NAMALWA (cell line): ENCODE results near the gene PLEKHA6.

Source experiments
- DNase-seq: peaks from one replicate; pipeline ENCODE4 v3.0.0-alpha.2; 2015; ENCODE audit warnings: low spot score

PLEKHA6 gene

DNA sequence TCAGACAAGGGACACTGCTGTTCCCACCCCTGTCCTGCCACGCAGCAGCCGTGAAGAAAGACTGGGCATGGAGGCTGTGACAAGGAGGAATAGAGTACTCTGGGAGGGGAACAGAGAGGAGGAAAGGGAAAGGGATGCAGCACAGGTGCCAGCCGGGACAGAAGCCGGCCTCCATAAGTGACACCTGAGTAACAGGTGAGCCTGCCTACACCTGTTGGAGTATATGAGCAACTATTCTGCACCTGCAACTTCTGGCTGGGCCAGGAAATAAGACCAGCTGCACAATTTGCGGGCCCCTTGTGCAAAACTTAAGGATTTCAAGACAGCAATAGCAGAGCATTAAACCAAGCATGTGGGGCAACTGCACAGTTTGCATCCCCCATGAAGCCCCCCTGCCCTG is 73.4 kb downstream of the PLEKHA6 start:
- DNase-seq = no peak

DNA sequence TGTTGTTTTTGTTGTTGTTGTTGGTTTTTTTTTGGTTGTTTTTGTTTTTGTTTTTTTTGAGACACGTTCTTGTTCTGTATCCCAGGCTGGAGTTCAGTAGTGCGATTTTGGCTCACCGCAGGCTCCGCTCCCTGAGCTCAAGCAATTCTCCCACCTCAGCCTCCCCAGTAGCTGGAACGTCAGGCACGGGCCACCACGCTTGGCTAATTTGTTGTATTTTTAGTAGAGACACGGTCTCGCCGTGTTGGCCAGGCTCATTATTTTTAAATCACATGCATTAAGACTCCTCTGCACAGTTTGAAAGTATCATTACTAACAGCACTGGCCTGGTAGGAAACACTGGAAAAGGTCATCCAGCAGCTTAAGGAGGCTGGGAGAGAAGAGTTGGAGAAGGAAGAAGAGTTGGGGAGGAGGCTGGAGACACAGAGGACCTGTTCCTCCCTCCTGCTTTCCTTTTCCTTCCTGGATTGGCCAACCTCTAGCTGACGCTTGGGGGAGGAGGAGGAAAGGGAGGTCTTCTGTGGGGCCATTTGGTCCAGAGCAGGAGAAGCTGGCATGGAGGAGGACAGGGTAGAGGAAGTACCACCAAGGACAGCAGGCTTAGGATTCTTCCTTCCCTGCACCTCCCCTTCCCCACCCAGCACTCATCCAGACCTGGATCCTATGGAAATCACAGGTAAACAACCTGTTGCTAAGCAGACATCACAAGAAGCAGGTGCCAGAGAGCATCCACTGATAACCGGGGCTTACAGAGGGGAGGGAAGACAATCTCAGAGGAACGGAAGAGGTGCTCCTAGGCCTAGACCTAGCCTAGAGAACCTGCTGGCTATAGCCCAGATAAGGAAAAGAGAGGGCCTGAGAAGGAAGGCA is 74.1 kb downstream of the PLEKHA6 start:
- no peak for DNase-seq

DNA sequence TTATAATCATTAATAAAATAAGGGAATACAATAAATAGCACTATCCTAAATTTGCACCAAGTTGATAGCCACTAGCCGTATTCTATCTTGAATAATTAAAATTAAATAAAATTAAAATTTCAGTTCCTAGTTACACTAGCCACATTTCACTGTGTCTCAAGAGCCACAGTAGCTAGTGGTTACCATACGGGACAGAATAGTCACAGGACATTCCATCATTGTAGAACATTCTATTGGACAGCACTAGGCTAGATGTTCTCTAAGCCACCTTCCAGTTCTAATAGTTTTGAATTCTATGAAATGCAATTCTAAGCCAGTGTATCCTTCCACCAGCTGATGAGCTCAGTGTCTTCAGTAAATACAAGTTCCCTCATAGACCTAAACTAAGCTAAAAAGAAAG is 74.8 kb downstream of the PLEKHA6 start:
- no peak for DNase-seq

DNA sequence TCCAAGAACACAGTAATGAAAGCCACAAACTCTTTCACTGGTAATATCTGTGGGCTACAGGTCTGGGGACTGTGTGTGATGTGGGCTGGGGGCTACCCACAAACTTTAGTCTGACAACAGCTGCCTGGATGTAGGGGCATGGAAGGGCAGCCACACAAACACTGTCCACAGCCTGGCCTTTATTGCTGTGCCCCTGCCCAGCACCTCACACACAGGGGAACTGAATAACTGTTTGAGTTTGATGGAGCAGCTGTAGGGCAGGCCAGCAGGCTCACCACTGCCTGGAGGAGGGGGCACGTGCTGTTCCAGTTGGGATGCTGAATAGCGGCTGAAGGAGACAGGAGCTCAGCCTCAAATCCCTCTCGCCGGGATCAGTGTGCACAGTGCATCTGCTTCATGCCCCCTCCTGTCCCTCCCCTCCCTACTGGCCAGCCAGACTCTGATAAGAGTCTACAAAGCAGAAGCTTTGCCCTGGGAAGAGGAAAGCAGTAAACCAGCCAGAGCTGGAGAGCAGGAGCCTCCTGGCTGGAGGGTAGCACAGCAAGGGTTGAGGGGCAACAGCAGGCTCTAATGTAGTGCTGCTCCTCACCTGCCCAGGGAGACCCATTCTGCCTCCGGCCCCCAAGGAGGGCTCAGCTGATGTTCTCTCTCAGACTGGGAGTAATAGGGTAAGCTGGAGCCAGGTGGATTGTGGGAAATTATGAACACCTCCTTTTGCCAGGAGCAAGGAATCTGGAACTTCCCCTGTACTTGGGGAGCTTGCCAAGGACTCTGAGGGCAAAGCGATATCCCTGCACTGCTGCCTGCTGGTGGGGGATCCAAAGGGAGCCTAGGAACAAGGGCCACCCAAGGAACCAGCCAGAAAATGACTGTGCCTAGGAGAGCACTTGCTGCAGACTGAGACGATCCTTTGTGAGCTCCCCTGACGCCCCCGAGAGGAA is 75.7 kb downstream of the PLEKHA6 start:
- DNase-seq = no peak

DNA sequence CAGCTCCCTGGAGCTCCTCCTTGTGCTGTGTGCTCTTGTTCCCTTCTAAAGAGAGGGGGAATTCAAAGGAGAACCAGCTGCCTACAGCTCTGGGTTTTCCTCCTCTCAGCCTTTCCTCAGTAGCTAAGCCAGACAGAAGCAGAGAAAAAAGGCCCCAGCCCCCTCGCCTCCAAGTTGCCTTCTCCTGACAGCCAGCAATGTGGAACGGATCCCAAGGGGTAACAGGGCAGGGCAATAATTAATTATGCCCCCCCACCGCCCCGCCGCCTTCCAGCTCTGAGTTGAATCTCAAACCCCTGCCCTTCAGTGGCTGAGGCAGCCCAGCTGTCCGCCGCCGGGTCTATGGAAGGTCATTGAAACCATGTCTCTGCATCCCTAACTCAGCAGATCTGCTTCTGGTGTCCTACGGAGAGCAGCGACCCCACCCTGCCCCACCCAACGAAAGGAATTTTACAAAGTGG is 76.9 kb downstream of the PLEKHA6 start:
- no peak for DNase-seq

DNA sequence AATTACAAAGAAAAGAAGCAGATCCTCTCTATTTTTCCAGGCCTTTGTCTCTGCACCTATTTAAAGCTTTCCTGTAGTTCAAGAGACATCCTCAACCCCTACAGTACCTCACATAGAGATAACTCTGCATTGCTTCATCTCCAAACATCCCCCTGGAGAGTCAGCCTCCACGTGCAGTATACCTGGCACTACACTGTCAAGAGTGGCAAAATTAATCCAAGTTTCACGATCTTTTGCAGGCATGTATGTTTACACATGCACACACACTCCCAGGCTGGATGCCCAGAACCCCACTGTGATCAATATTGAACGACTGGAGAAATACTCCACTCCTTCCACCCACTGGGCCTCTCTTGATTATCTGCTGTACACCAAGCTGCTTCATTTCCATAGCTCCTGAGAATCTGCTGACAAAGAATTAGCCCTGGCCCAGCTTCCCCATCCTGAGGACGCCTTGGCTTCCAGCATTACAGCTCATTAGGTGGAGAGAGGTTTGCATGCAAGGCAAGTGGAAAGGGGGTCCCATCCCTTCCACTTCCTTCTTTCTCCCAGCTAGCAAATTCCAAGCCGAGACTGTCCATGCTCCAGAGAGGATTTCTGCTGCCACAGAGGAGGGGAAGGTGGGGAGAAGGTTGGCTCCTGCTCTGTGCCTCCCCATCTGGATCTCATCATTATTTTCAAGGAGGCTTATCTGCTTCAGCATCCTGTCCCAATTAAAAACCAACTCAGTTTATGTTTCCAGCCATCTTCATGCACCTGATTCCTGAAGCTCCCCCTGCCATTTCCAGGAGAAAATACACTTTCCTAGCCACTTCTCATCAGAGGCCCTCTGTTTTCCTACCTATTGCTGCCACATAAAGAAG is 79.4 kb downstream of the PLEKHA6 start:
- no peak for DNase-seq

DNA sequence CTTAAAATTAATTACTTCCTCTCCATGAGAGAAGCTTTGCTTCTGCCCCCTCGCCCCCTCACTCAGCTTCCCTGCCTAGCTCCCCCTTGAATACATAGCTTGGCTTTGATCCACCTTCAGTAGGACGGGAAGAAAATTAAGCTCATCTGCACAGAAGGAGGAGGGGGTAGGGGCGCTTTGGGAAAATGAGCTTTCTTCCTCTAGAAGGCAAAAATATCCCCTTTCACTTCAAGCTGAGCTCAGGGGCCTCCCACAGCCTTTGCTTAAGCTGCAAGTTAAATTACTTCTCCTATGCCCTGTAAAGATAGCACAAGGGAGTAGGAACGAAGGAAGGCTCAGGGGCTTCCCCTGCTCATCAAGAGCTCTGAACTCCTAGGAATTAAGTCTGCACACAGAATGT is 80.8 kb downstream of the PLEKHA6 start:
- DNase-seq = no peak

DNA sequence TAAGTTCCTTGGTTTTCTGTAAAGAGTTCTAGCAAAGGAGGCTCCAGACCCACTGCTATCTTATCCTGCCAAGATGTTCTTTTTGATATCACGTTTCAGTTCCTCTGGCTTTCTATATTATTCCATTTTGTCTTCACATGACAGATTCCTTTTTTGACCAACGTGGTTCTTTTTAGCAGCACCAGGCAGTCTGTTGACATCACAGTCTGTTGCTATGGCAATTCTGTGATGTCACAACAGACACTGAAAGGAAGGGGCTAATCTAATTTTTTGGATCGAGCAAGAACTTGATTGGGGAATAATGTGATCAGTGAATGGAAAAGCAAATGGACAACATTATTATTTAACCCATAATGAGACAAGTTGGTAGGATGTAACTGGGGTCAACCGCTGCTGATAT is 81.5 kb downstream of the PLEKHA6 start:
- peak; percentile 13 for DNase-seq

DNA sequence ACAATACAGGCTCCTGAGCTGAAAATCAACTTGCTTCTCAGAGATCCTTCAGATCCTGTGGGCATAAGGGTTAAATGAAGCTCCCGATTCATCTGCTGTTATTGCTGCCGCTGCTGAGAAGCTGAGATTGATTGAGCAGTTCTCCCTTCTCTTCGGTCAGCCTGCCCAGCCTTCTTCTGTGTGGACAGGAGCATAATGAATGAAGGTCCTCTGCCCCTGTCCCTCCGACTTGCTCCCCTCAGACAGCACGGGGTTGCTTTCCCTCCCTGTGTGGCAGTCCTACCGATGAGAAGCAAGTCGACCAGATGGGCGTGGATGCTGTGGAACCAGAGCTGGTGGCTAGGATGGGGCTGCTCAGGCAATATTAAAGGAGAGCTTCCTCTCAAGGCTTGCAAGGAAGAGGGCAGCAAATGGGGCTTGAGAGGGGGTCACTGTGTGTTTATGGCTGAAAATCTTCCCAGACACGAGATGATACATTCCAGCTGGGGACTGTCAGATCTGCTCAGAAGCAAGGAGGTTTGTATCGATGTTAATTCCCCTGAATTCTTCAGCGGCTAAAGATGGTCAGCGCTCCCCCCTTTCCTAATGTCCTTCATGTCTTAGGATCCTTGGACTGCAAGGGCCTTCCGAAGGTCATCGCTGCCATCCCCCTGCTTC is 82.0 kb downstream of the PLEKHA6 start:
- no peak for DNase-seq

DNA sequence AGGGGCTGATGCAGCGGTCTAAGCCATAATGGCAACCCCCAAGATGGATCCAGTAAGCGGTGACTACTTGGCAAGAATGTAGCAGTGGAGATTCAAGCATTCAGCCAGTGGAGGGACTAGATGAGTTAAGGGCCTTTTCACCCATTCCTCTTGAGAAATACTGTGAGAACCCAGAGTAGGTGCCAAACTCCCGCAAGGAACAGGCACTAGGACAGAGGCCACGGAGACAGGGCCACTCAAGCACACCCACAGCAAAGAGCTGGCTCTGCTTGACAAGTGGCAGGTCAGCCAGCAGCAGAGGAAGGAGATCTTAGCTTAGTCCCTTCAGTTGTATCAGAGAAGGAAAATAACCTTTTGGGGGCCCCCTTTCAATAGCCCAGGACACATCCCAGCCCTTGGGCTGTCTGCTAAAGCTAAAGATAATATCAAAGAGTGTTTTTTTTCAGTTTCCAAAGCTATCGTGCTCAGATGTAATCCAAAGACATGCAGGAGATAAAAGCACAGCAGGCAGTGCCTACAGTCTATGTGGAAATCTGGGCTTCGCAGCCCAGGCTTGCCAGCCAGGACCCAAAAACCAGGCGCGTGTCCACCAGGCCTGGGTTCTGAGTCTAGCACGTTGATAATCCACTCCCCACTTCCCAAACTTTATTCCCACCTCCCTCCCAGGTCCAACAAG is 83.9 kb downstream of the PLEKHA6 start:
- DNase-seq = no peak

DNA sequence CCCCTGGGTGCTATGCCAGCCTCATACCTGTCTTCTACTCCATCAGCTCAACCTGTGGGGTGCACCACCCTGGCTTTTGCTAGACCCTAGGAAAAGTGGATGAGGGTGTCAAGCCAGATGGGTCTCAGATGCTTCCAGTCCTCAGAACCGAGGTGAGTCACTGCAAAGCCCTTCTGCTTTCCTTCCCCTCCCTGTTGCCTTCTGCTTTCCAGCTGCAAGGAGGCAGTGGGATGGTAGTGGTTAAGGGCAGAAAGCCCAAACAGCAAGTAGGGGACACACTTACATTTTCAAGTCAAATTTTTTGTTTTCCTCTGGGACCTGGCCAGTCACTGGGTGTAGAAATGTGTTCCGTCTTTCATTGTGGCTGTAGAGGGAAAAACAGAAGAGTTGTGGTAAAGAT is 85.3 kb downstream of the PLEKHA6 start:
- no peak for DNase-seq

DNA sequence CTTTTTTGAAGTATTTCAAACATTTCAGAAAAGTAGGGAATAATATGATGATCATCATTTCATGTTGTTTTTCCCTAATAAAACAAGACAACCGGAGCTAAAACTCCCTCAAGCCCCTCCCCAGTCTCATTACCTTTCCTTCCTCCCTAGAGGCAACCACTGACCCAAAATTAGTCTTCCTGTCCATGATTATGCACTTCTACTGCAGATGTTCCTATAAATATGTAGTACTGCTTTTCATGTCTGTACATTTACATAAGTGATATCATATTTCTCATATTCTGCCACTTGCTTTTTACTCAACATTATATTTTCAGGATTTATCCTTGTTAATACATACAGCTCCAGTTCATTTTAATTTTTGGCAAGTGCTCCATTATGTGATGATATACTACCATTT is 87.2 kb downstream of the PLEKHA6 start:
- peak; percentile 7 for DNase-seq

DNA sequence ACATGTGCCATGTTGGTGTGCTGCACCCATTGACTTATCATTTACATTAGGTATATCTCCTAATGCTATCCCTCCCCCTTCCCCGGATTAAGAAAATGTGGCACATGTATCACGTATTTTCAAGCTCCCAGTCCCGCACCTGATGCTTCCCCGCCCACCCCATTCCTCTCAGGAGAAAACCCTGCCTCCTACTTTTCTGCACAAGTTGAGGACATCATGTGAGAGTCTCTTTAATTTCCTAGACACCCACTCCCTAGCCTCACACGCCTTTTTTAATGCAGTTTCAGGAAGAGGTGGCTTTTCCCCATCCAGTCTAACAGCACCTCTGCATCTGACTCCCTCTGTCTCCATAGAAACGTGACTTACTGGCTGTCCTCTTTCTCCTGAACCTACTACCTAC is 87.8 kb downstream of the PLEKHA6 start:
- no peak for DNase-seq

DNA sequence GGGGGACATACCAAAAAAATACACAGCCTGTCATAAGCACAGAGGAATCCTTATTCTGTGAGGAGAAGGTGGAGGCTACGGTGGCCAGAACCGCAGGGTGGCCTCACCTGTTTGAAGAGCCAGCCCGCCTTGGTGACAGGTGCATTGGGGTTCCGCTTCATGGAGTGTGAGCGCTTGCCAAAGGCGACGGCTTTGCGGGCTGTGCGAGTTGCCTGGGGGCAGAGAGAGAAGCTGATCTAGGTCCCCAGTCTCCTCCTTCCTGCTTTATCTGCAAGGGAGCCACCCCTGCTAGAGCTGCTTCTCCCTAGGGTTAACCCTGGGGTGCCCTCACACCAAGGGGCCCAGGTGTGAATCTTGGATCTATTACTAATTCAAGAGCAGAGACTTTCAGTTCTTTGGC is 91.6 kb downstream of the PLEKHA6 start:
- DNase-seq = no peak

DNA sequence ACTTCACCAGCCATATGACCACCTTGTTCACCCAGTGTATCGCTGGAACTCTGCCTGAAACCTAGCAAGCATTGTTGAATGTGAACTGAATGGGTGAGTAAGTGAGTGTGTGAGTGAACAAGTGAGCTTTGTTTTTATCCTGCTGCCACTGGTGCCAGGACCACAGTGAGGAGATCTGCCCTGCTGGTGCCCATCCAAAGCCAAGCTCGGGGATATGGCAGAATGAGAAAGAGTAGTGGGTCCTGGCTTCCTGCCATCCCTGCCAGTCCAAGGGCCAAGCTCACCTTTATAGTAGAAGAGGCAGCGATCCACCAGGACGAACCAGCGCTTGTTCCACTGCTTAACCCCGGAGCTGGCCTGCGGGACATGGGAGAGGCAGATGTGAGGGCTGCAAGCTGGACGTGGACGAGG is 92.5 kb downstream of the PLEKHA6 start:
- DNase-seq = no peak

DNA sequence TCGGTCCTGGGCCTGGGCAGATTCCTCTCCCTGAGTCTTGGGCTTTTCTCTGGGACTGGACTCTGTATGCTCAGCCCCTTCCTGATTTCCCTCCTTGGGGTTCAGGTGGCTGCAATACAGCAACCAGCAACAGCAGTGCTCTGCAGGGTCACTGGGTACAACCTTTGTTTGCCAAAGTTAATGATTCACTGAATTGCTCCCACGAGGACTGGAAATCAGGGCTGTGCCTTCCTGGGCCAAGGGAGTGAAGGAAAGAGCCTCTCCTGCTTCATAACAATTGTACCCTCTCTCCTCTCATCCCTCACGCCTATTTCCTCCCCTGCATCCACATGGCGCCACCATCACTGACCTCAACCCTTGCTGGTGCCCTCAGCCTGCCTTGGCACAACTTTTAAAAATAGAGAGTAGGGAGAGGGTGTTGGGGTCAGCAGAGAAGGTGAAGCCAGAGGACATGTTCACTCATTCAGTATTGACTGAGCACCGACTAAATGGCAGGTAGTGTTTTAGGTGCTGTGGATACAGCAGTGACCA is 93.2 kb downstream of the PLEKHA6 start:
- no peak for DNase-seq

DNA sequence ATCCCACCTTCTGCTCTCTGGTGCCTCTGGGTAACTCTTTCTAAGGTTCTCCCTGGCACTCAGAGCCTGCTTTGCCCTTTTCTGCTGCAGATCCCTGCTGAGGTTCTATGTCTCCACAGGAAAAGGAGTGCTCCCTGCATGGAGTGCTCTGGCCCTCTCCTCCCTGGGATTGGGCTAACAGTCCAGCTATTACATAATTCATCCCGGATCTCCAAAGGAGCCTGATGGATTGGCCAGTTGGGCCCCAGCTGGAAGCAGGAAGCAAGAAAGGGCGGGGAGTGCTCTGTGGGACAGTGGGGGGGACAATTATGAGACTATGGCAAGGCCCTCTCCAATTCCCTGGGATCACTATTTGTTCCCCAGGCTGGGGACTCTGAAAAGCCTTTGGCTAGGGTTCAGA is 94.1 kb downstream of the PLEKHA6 start:
- DNase-seq = no peak

DNA sequence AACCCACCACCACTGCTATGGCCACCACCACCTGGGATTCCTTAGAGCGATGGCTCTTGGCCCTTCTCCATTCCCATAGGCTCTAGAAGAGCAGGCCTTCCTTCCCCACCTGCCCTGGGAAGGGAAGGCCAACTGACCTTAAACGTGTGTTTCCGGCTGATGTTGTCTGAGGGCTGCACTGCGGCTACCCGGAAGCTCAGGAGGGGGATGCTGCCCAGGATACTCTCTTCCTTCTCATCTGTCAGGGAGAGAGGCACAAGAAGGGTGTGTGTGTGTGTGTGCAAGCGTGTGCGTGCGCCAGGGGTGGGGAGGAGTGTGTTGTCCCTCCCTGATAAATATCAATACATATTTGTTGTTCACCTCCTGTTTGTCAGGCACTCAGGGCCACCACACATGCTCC is 94.9 kb downstream of the PLEKHA6 start:
- no peak for DNase-seq

DNA sequence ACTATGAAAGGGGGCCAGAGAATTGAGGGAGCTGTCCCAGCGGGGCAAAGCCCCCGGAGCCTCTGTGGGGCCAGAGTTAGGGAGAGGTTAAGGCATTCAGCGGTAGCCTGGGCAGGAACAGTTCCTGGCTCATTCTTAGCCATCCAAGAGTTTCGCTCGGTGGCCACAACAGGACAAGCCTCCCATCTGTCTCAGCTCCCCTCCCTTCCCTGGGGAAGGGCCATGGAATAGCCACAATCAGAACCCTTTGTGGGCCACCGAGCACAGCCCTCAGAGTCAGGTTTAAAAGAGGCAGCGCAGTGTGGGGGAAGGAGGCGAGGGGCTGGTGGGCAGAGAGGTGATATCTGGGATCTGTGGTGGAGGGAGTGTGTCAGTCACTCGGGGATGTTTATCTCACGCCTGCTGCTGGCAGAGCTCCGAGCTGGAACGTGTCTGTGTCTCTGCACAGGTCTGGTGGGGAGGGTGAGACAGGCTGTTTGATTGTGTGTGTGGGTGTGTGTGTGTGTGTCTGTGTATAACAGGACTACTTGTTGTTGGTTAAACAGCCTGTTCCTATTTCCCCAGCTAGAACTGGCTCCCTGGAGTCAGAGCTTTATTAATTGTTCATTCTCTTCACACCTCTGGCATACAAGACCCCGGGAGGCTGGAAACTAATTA is 96.3 kb downstream of the PLEKHA6 start:
- DNase-seq = no peak
